IPS-11a (cell line): ENCODE measurements around the gene NUP35.
"Not testable (repeated sequence)": the region's sequence is repeated elsewhere in the genome, so short reads cannot be mapped to it uniquely, and the experiment has no call there.

Experiments
- H3K4me3 ChIP-seq: one replicate; pipeline ENCODE4 v1.5.1; 2013; ENCODE audit warnings: low read depth, low read length, control low read depth

Gene NUP35

DNA sequence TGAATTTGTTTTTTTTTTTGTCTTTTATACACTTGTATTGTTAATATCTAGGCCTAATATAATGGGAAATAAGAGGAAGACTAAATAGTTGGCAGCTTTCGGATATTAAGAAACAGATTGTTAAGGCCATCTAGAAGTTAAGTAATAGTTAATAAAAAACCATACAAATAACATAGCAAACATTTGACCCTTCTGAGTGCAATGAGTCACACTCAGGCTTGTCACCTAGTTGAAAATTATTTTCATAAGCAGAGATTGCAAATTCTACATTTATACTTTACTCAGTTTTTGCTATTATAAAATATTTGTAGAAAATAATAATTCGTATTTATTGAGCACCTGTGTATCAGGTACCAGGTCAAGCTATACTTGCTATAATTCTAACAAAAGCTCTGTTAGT, 2.4 kb downstream of the NUP35 start:
- H3K4me3 ChIP-seq, result no peak overlapping the region

DNA sequence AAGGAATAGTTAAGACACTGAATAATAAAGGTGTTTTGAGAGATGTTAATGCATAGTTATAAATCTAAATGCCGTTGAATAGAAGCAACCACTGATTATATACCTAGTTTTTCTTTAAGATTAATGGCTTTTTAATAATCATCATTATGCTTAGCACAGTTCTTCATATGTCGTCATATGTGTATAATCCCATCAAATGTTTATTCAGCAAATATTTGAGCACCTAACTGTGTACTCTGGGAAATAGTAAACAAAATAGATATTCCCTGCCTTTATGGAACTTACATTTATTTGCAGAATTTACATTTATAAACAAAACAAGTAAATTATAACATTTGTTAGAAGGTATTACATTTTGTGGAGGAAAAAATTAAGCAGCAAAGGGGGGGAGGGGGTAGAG, 9.8 kb downstream of the NUP35 start:
- H3K4me3 ChIP-seq, result no peak overlapping the region

DNA sequence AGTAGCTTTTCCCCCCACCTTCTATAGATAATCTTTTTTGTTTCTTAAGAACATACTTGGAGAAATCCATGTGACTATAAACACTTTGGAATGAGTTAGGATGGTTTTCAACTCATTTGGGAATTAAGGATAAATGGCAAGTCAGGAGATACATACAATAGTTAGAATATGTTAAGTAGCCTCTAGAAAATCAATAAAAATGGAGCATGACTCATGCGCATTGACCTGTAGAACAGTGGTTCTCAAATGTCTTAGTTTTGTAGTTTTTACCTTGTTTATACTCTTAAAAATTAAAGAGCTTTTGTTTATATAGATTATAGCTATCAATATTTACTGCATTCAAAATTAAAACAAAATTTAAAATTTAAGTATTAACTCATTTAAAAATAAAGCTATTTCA, 24.7 kb downstream of the NUP35 start:
- no peak overlapping the region for H3K4me3 ChIP-seq

DNA sequence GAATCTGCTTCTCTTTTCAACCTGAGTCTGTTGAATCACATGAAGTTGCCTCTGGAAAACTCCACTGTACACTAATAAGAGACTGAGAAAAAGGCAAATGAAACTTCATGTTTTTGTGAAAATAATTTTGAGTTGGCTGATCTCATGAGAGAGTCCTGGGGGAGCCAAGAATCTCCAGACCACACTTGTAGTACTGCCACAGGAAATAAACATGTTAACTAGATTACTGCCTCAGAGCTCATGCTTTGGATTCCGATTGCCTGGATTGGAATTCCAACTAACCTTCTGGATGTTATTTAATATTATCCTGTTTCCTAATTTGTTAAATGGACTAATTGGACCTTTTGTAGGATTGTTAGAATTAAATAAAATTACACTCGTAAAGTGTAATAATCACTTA, 25.2 kb downstream of the NUP35 start:
- H3K4me3 ChIP-seq, result no peak overlapping the region

DNA sequence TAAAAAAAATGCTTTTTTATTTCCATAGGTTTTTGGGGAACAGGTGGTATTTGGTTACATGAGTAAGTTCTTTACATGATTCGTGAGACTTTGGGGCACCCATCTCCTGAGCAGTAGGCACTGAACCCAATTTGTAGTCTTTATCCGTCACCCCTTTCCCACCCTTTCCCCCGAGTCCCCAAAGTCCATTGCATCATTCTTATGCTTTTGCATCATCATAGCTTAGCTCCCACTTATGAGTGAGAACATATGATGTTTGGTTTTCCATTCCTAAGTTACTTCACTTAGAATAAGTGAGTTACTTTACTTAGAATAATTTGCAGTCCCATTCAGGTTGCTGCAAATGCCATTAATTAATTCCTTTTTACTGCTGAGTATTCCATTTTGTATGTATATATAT, 28.0 kb downstream of the NUP35 start:
- H3K4me3 ChIP-seq, result not testable (repeated sequence)

DNA sequence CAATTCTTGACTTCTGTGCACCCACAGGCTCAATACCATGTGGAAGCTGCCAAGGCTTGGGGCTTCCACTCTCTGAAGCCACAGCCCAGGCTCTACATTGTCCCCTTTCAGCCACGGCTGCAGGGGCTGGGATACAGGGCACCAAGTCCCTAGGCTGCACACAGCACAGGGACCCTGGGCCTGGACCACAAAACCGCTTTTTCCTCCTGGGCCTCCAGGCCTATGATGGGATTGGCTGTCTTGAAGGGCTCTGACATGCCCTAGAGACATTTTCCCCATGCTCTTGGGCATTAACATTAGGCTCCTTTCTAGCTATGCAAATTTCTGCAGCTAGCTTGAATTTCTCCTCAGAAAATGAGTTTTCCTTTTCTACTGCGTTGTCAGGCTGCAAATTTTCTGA, 29.7 kb downstream of the NUP35 start:
- H3K4me3 ChIP-seq, result no peak overlapping the region

DNA sequence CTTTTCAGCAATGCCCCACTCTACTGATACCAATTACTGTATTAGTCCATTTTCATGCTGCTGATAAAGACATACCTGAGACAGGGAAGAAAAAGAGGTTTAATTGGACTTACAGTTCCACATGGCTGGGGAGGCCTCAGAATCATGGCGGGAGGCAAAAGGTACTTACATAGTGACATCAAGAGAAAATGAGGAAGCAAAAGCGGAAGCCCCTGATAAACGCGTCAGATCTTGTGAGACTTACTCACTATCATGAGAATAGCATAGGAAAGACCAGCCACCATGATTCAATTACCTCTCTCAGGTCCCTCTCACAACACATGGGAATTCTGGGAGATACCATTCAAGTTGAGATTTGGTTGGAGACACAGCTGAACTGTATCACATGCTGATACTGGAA, 30.5 kb downstream of the NUP35 start:
- H3K4me3 ChIP-seq, result not testable (repeated sequence)

DNA sequence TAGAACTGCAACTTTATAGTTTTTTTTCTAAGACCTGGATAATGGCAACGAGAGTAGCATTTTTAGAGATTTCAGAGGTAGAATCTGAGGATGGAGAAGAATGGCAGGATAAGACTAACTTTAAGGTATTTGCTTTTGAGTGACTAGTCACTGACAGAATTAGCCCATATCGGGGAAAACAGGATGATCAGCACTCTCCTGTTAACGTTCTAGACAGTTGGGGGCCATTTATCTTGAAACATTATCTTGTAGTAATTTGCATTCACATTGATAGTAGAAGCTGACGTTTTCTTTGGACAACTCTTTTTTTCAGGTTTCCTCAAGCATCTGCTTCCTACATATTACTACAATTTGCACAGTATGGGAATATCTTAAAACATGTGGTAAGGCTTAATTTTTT, 32.9 kb downstream of the NUP35 start:
- no peak overlapping the region for H3K4me3 ChIP-seq

DNA sequence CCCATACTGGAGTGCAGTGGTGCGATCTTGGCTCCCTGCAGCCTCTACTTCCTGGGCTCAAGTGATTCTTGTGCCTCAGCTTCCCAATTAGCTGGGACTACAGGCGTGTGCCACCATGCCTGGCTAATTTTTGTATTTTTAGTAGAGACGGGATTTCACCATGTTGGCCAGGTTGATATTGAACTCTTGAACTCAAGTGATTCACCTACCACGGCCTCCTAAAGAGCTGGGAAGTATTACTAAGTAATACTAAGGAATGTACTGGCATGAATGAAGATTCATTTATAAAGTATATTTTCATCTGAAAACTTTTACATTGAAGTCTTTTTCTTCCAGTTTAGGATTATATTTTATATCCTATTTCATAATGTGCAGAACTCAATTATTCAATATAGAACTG, 38.1 kb downstream of the NUP35 start:
- H3K4me3 ChIP-seq, result no peak overlapping the region

DNA sequence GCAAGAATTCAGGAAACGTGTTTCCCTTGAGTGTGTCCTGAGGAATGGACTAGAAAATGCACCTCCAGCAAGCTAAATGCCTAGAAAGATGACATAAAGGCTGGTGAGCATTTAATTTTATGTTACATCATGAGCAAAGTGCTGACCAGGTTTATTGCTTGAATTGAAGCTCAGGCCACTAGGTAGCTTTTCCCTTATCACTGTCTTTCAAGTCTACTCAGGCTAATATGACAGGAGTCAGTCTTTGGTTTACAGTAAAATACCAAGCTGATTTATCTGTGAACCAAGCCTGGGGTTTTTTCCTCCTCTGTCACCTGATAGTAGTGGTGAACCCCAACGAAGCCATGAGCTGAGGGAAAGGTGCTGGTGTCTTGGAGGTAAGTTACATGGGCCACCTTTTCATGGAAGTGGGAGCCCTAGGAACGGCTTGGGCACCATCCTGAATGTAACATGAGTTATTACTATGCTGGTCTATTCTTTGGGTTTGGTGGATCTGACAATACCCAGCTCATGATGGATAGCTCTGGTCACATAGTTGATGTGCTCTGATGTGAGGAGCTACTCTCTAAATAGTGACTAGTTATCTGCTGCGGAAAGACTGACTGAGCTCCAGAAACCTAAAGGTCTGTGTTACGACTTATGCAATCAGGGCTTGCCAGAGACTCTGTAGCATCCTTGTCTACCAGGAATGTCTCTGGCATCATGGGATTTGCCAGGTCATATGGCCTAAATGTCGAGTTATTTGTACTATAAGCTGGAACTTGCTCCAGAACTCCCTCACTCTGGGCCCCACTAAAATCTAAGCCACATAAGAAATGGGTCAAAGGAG, 39.8 kb downstream of the NUP35 start:
- H3K4me3 ChIP-seq, result no peak overlapping the region

DNA sequence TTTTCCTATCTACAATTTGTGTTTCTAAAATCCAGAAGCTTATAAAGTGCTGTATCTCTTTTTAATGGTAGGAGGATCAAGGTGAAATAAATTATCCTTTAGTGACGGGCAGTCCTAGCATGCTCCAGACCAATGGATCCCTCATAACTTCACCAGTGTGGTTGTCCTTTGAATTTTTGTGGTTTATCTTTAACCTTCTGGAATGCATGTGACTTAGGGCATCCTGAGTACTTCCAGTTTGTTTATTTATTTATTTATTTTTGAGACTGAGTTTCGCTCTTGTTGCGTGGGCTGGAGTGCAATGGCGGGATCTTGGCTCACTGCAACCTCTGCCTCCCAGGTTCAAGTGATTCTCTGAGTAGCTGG, 40.4 kb downstream of the NUP35 start:
- no peak overlapping the region for H3K4me3 ChIP-seq

DNA sequence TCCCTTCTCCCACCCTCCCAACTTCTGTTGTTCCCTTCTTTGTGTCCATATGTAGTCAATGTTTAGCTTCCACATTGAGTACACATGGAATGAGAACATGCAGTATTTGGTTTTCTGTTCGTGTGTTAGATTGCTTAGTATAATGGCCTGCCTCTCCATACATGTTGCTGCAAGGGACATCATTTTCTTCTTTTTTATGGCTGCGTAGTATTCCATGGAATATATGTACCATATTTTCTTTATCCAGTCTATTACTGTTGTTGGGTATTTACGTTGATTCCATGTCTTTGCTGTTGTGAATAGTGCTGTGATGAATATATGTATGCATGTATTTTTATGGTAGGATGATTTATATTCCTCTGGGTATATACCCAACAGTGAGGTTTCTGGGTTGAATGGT, 42.0 kb downstream of the NUP35 start:
- H3K4me3 ChIP-seq, result no peak overlapping the region

DNA sequence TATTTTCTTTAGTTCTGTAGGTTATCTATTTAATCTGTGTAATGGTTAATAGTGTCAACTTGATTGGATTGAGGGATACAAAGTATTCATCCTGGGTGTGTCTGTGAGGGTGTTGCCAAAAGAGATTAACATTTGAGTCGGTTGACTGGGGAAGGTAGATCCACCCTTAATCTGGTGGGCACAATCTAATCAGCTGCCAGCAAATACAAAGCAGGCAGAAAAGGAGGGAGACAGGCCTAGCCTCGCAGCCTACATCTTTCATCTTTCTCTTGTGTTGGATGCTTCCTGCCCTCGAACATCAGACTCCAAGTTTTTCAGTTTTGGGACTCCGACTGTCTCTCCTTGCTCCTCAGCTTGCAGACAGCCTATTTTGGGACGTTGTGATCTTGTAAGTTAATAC, 42.7 kb downstream of the NUP35 start:
- not testable (repeated sequence) for H3K4me3 ChIP-seq

DNA sequence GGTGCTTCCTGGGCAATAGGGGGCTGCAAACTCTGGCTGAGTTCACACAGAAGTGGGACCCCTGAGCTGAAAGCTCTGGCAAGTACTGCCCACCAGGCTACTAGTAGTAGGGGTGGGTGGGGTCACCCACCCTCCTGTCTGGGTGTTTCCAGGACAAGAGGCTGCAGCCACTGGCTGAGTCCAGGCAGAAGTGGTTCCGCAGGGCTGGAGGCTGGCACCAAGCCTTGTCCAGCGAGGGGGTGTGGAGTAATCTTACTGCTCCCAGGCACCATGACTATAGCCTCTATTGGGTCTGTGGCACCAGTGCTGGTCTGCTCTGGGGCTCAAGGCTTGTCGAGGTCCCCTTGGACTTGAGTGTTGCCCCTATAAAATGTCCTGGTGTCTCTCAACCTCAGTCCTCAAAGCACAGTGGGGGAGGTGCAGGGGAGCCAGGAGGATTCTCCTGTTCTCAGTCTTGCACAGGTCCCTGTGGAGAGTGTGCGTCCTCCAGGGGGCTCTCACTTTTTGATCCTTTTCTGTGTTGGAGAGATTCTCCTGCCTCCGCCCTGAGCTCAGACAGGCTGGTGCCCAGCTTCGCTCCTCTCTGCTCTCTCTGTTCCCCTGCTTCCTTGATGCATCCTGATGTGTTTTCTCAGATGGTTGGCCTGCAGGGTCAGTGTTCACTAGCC, 48.1 kb downstream of the NUP35 start:
- no peak overlapping the region for H3K4me3 ChIP-seq

DNA sequence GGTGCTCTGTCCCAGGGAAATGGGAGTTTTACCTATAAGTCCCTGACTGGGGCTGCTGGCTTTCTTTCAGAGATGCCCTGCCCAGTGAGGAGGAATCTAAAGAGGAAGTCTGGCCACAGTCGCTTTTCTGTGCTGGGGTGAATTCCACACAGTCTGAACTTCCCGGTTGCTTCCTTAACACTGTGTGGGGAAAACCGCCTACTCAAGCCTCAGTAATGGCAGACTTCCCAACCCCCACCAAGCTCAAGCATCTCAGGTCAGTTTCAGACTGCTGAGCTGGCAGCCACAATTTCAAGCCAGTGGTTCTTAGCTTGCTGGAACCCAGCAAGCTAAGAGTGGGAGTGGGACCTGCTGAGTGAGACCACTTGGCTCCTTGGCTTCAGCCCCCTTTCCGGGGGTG, 54.9 kb downstream of the NUP35 start:
- no peak overlapping the region for H3K4me3 ChIP-seq

DNA sequence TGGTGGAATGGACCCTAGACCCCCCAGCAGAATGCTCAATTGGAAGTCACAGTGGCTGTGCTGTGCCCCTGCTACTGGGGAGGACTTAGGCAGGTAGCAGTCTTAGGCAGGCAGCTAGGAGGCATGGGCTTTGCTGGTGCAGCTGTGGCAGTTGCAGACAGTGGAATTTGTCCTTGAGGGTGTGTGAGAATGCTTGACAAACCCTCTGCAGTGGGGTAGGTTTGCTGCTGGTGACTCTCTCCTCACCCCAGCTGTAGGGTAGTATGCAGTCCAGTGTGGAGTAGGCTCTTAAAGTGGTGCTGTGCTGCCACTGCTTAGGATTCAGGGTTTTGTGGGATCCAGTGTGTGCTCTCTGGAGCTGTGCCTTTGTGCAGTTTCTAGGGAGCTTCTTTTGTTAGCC, 61.3 kb downstream of the NUP35 start:
- no peak overlapping the region for H3K4me3 ChIP-seq

DNA sequence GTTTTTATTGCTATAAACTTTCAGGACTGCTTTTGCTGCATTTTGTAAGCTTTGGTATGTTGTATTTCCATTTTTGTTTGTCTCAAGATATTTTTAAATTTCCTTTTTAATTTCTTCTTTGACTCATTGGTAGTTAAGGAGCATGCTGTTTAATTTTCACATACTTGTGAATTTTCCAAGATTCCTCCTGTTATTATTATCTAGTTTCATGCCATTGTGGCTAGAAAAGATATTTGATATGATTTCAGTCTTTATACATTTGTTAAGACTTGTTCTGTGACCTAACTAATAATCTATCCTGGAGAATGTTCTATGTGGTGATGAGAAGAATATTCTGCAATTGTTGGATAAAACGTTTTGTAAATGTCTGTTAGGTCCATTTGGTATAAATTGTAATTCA, 62.1 kb downstream of the NUP35 start:
- H3K4me3 ChIP-seq, result no peak overlapping the region

DNA sequence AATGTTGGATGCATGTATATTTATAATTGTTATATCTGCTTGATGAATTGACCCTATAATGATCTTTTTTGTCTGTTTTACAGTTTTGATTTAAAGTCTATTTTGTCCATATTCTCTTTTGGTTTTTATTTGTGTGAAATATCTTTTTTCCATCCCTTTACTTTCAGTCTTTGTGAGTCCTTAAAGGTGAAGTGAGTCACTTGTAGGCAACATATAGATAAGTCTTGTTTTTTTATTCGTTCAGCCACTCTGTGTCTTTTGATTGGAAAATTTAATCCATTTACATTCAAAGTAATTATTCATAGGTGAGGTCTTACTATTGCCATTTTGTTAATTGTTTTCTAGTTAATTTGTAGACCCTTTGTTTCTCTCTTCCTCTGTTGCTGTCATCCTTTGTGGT, 62.5 kb downstream of the NUP35 start:
- no peak overlapping the region for H3K4me3 ChIP-seq

DNA sequence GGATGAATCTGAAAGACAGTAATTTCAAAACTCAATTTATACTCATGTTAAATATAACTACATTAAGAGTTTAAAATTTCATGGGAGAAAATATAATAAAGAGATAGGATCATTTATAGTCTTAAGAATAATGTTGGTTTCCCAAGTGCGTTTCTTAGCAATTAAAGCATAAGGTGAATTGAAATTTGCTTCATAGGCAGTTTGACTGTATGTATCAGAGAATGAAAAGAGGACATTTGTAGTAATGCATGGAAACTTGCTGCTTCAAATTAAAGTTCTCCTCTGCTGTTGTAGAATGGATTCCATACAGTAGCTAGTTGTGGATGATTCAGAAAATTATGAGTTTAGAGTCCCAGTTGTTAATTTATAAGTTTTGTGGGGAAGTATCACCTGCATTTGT, 68.1 kb downstream of the NUP35 start:
- no peak overlapping the region for H3K4me3 ChIP-seq

DNA sequence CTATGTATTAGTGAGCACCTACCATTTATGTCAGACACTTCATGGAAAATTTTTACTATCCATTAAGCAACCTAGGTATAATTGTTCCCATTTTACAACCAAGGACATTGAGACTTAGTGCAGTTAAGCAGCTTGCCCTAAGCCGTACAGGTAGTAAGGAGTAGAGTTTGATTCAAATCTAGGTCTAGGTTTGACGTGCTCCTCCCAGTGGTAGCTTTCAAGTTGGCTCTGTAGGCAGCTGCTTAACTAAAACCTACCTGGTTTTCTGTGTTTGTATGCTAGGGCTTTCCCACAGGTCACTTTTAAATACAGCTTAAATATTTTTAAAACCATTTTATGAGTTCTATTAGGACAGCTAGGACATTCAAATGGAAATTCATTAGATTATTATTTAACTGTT, 69.7 kb downstream of the NUP35 start:
- H3K4me3 ChIP-seq, result no peak overlapping the region

DNA sequence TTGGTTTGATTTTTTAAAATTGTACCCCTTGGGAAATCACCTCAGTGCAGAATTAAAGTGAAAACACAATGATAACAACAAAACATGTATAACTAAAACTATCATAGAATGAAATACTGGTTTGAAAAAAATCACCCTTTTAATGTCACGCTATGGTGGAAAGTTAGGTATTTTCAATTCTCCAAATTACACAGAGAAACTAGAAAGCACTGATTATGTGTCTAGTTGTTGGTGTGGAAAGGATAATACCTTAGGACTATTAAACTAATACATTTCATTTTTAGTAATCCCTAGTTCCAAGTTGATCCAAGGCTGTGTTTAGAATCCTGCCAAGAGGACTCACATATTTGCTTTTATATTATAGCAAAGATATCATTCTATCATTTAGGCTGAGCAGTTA, 71.2 kb downstream of the NUP35 start:
- no peak overlapping the region for H3K4me3 ChIP-seq

DNA sequence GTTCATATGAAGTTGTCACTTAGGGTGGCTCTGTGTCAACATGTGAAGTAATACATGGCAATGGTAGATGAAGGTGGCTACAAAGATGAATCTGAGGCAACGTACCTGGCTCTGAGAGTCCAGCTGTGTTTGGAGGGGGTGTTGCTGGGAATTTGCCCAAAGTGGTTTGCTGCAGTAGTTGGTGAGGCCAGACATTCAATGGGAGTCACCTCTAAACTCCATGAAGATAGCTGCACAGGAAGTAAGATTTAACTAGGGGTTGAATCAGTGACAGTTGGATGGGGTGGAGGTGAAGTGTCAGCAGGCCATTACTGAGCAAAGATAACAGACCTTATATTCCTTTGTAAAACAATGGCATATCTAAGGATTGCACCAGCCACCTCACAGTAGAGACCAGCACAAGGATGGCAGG, 71.8 kb downstream of the NUP35 start:
- no peak overlapping the region for H3K4me3 ChIP-seq

DNA sequence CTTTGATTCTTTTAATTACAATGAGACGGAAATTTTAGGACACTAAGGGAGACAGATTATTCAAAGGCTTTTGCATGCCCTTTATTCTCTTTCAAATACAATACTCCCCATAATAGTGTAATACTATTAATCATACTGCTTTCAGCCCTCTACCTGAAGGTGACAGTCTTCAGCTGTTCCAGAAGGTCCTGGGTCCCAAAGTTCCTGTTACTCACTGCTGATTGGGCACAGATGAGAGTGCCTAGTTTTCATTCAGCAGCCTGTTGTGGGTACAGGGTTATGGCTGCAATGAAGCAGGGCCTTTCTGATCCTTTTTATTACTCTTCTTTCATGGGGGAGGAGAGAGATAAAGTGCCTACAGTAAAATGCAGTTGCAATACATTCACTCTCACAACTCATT, 80.2 kb downstream of the NUP35 start:
- no peak overlapping the region for H3K4me3 ChIP-seq
